Testis (tissue), 3 donors: ENCODE results near the gene HDAC6. TPM values are rescaled to one million over a fixed set of nuclear protein-coding genes. Genes with fewer than 3 reads are reported as not detected.

ENCODE experiments used
- DNase-seq: peaks from one replicate; pipeline ENCODE4 v3.0.0-alpha.2; 2019
- H3K27ac ChIP-seq, 2 donors: fragments of 200-600 bp; sonication (generic); one replicate each; pipeline ENCODE4 v1.5.1; 2019
- H3K27me3 ChIP-seq: fragments of 200-600 bp; sonication (generic); one replicate; pipeline ENCODE4 v1.5.1; 2019
- H3K36me3 ChIP-seq: fragments of 200-600 bp; sonication (generic); one replicate; pipeline ENCODE4 v1.5.1; 2017; ENCODE audit warnings: low read depth; ENCODE audit errors: missing control alignments
- H3K4me1 ChIP-seq: fragments of 200-600 bp; sonication (generic); one replicate; pipeline ENCODE4 v1.5.1; 2019
- H3K4me3 ChIP-seq, 2 donors: fragments of 200-600 bp; sonication (generic); one replicate each; pipeline ENCODE4 v1.5.1; 2017 to 2019
- H3K9me3 ChIP-seq: fragments of 200-600 bp; sonication (generic); one replicate; pipeline ENCODE4 v1.5.1; 2017
- POLR2A ChIP-seq: fragments of 450-650 bp; IDR thresholded peaks from one replicate; pipeline ENCODE4 v1.6.1; 2017; ENCODE audit warnings: antibody characterized with exemption, mild to moderate bottlenecking, moderate library complexity
- WGBS, 2 donors: methylation state at CpG; one replicate each; pipeline ENCODE4 v1.1.5; 2018; 5-methylcytosine and 5-hydroxymethylcytosine counted together
- intact Hi-C: fragments of 100-400 bp; cut with DNase I; formaldehyde crosslinking; loops from one replicate; pipeline ENCODE4 v1.15.1; 2023; ENCODE audit warnings: low total_unique reads
- polyA plus RNA-seq: library from polyadenylated mRNA; stranded (reverse); fragments of 350-450 nt; fragmentation: Illumina TruSeq; extraction: RNeasy Lipid Tissue Mini Kit (QIAGEN cat#74804); gene quantifications from one replicate; pipeline ENCODE4 v1.2.3, GENCODE V29; 2014; ENCODE audit warnings: low read depth, low replicate concordance; ENCODE audit not compliant: insufficient read depth
- total RNA-seq, 2 donors: library from RNA; depleted of rRNA; stranded (reverse); fragments of >200 nt; gene quantifications; one replicate each; pipeline ENCODE4 v1.2.3, GENCODE V29; 2016
- TF ChIP-seq, protein P1 (sequence below), 3 experiments: fragments of 450-650 bp in 2 of 3; fragments of 200-600 bp in 1 of 3; sonication (generic) in 1 of 3; IDR thresholded peaks; one replicate each; pipeline ENCODE4 v1.5.1; 2016 to 2019; ENCODE audit warnings: antibody characterized with exemption in 3 of 3, mild to moderate bottlenecking in 2 of 3, moderate library complexity in 1 of 3

HDAC6 gene
- total and polyA plus RNA-seq, 3 donors from 2014 or later: 147 to 269 (median 223) TPM

DNA sequence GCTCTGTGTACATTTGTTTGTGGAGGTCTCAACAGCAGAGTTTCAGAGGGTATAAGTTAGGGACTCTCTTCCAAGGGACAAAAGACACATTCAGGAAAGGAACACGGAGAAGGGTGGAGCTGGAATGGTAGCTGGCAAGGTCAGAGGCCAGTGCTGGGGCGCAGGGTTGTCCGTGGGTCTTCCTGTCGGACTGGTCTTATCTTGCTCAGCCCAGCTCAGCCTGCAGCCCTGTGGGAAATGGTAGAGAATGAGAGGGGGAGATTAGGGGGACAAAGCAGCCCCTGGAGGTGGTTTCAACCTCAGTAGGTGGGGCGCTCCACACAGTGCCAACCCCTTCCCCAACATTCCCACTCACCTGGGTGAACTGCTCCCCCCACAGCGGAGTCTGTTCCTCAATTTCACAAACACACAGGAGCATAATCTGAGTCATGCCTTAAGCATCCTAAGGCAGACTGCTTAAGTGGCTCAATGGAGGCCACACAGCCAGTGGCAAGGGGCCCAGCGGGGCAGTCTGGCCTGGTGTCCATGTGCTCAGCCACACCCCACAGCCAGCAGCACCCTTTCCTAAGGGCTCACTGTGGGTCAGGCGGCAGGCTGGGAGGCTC lies 6.9 kb upstream of the HDAC6 start:
- TF ChIP-seq, protein P1, sequence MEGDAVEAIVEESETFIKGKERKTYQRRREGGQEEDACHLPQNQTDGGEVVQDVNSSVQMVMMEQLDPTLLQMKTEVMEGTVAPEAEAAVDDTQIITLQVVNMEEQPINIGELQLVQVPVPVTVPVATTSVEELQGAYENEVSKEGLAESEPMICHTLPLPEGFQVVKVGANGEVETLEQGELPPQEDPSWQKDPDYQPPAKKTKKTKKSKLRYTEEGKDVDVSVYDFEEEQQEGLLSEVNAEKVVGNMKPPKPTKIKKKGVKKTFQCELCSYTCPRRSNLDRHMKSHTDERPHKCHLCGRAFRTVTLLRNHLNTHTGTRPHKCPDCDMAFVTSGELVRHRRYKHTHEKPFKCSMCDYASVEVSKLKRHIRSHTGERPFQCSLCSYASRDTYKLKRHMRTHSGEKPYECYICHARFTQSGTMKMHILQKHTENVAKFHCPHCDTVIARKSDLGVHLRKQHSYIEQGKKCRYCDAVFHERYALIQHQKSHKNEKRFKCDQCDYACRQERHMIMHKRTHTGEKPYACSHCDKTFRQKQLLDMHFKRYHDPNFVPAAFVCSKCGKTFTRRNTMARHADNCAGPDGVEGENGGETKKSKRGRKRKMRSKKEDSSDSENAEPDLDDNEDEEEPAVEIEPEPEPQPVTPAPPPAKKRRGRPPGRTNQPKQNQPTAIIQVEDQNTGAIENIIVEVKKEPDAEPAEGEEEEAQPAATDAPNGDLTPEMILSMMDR (IDR thresholded peaks at IDR 0.05): no peak
- WGBS, 2 donors: 72 to 76% methylated on average over 5 to 8 of the region's 8 CpGs
- H3K27ac ChIP-seq: no peak overlapping the region
- no peaks in the 10 kb centered on the region for H3K27me3 ChIP-seq
- H3K4me3 ChIP-seq: no peak overlapping the region
- no peaks in the 10 kb centered on the region for H3K9me3 ChIP-seq
- H3K36me3 ChIP-seq: no peaks in the 10 kb centered on the region
- no peak for DNase-seq
- H3K4me1 ChIP-seq: no peaks in the 10 kb centered on the region
- intact Hi-C loops: no loop called here

DNA sequence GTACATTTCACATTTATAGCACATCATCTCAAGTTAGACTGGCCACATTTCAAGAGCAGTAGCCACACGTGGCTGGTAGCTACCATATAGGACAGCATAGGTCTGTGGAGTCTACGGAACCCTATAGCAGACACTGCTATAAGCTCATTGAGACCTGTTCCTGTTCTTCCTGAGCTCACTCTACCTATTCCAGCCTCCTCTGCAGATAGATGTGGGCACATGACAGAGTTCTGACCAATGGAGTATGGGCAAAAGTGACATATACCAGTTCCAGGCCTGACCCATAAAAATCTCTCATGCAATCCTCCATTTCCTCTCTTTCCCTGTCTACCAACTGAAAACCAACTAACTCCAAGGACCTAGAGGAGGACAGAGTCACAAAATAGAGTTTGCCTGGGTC lies 3.5 kb upstream of the HDAC6 start:
- intact Hi-C loops: no loop called here
- TF ChIP-seq POLR2A: no peak
- TF ChIP-seq, protein P1 (IDR thresholded peaks at IDR 0.05): no peak
- WGBS, 2 donors: 80 to 88% methylated on average over 2 of the region's 2 CpGs
- DNase-seq: no peak
- Histone ChIP-seq H3K9me3 (no peaks in the 10 kb centered on the region), H3K36me3 (no peaks in the 10 kb centered on the region), H3K27ac (no peak overlapping the region), H3K4me3 (no peak overlapping the region), H3K4me1 (no peaks in the 10 kb centered on the region), H3K27me3 (no peaks in the 10 kb centered on the region)

DNA sequence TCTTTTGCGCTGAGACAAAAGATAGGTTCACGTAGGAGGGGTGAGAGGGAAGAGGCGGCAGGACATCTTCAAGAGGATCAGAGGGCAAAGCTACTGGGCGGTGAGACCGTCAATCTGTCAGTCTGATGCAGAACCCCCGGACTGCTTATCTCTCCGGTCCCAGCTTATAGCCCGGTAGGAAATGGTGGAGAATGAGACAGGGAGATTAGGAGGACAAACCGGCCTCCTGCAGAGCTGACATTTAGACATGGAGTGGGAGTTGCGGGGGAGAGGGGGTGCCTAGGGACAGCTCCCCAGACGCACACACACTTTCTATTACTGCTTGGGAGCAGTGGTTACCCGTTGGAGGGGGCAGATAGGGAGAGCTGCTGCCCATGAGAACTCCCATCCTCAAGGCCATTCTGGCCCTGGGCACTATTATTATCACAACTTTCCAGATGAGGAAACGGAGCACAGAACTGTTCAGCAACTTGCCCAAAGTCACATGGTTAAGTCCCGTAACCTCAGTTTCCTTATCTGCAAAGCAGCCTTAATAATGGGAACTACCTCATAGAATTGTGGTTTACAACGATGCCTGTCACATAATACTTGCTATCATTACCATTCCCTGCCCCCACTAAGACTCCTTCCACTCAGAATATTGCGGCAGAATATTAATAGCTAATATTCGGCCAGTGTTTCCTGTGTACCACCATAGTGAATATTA lies 1.1 kb upstream of the HDAC6 start:
- Histone ChIP-seq H3K4me1 (no peaks in the 10 kb centered on the region), H3K36me3 (no peaks in the 10 kb centered on the region), H3K27ac (peak overlapping the region; percentile 89 to 92), H3K4me3 (peak overlapping the region; percentile 66 to 76), H3K27me3 (no peaks in the 10 kb centered on the region), H3K9me3 (no peaks in the 10 kb centered on the region)
- no peak for TF ChIP-seq POLR2A
- TF ChIP-seq, protein P1 (IDR thresholded peaks at IDR 0.05): no peak
- DNase-seq: peak; percentile 18
- intact Hi-C loops: no loop called here
- WGBS, 2 donors: 9 to 12% methylated on average over 11 to 17 of the region's 17 CpGs

DNA sequence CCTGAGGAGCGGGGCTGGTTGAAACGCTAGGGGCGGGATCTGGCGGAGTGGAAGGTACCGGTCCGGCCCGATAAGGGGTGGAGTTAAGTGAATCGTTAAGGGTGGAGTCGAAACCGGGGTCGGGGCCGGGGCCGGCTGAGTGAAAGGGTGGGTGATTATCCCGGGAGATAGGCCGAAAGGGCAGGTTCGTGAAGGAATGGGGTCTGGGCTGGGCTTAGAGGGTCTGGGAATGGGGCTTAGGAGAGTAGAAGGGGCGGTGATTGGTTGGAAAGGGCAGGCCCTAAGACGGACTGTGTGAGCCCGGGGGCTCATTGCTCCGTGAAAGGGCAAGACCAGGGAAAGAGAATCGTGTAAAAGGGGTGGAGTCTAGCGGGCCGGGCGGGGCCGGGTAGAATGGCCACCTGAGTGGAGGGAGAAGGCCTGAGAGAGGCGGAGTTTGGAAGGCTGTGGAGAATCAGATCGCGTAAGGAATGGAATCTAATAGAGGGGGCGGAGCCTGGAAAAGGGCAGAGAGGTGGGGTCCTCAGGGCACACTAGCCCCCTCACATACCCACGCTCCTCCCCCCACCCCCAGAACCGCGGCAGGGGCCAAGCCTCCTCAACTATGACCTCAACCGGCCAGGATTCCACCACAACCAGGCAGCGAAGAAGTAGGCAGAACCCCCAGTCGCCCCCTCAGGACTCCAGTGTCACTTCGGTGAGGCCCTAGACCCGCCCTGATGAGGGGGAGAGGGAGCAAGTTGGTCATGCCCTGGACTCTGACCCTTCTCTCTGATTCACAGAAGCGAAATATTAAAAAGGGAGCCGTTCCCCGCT lies 430 bp downstream of the HDAC6 start:
- peak; percentile 87 for DNase-seq
- no peaks in the 10 kb centered on the region for H3K36me3 ChIP-seq
- peak overlapping the region; percentile 92 to 96 for H3K27ac ChIP-seq
- H3K4me3 ChIP-seq: peak overlapping the region; percentile 66 to 76
- H3K27me3 ChIP-seq: no peaks in the 10 kb centered on the region
- H3K4me1 ChIP-seq: no peaks in the 10 kb centered on the region
- intact Hi-C loops: no loop called here
- no peaks in the 10 kb centered on the region for H3K9me3 ChIP-seq
- TF ChIP-seq, protein P1 (IDR thresholded peaks at IDR 0.05): no peak
- TF ChIP-seq POLR2A: no peak
- 4 to 5% methylated on average over 19 to 39 of the region's 40 CpGs for WGBS, 2 donors
